HepG2 (cell line): ENCODE data around the gene CACNA1G.

Experiments used
- CTCF ChIP-seq: sonication (generic); formaldehyde crosslinking; IDR thresholded peaks from 2 replicates; pipeline ENCODE4 v1.5.0; 2020; ENCODE audit warnings: mild to moderate bottlenecking, missing genetic modification reagents, moderate library complexity
- EP300 ChIP-seq, 3 experiments: sonication (generic) in 1 of 3; formaldehyde crosslinking in 1 of 3; IDR thresholded peaks; 2 replicates each; pipeline versions ENCODE4 v1.5.1 to v1.6.1; 2011 to 2020; ENCODE audit warnings: low read depth in 2 of 3, low read length in 2 of 3, borderline replicate concordance in 1 of 3, improper control_type of control experiment in 1 of 3, mild to moderate bottlenecking in 1 of 3, missing genetic modification reagents in 1 of 3, moderate library complexity in 1 of 3
- KIAA2018 ChIP-seq: sonication (generic); formaldehyde crosslinking; IDR thresholded peaks from 2 replicates; pipeline ENCODE4 v1.5.0; 2020; ENCODE audit warnings: mild to moderate bottlenecking, missing genetic modification reagents, borderline replicate concordance
- MAX ChIP-seq: IDR thresholded peaks from 2 replicates; pipeline ENCODE4 v1.6.1; 2012; ENCODE audit warnings: inconsistent platforms
- POLR2A ChIP-seq, 2 experiments: IDR thresholded peaks; 2 replicates each; pipeline ENCODE4 v1.6.1; 2011; ENCODE audit warnings: low read depth in 2 of 2, low read length in 2 of 2, mild to moderate bottlenecking in 1 of 2, moderate library complexity in 1 of 2; ENCODE audit not compliant: insufficient read depth in 1 of 2
- RBM39 ChIP-seq: fragments of 200-400 bp; formaldehyde crosslinking; IDR thresholded peaks from one replicate; pipeline ENCODE4 v1.6.1; 2018; ENCODE audit warnings: antibody characterized with exemption, mild to moderate bottlenecking, low read depth, low read length; ENCODE audit not compliant: poor library complexity, severe bottlenecking
- RFX5 ChIP-seq: IDR thresholded peaks from 2 replicates; pipeline ENCODE4 v1.6.1; 2011; ENCODE audit warnings: low read depth, low read length, improper control_type of control experiment
- TAF15 ChIP-seq: fragments of 200-400 bp; formaldehyde crosslinking; IDR thresholded peaks from one replicate; pipeline ENCODE4 v1.6.1; 2018; ENCODE audit warnings: mild to moderate bottlenecking, low read depth, low read length; ENCODE audit not compliant: poor library complexity, severe bottlenecking
- ZNF232 ChIP-seq: sonication (generic); formaldehyde crosslinking; IDR thresholded peaks from 2 replicates; pipeline ENCODE4 v1.4.0; 2020; ENCODE audit warnings: missing genetic modification reagents, borderline replicate concordance
- ZNF749 ChIP-seq: sonication (generic); formaldehyde crosslinking; IDR thresholded peaks from 2 replicates; pipeline ENCODE4 v1.8.0; 2022; ENCODE audit warnings: mild to moderate bottlenecking, missing genetic modification reagents, moderate library complexity, borderline replicate concordance
- TF ChIP-seq, protein P1 (sequence below): sonication (generic); formaldehyde crosslinking; IDR thresholded peaks from 2 replicates; pipeline ENCODE4 v1.5.0; 2020; ENCODE audit warnings: missing genetic modification reagents, mild to moderate bottlenecking, borderline replicate concordance

DNA sequence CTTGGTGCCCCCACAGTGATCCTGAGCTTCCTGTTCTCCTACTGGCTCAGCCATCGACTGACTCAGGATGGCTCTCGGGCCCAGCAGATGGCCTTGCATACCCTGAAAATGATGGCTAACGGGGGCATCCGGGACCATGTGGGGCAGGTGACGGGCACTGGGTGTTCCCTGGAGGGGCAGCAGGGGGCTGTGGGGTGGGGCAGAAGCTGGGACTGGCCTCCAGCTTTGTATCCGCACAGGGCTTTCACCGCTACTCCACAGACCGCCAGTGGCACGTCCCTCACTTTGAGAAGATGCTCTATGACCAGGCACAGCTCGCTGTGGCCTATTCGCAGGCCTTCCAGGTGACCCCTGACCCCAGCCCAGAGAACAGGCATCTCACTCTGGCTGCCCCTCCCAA lies 10.5 kb upstream of the CACNA1G start:
- TF ChIP-seq ZNF749 = no peak
- TF ChIP-seq RFX5 = no peak
- no peak for TF ChIP-seq TAF15
- TF ChIP-seq RBM39 = no peak
- TF ChIP-seq, protein P1, sequence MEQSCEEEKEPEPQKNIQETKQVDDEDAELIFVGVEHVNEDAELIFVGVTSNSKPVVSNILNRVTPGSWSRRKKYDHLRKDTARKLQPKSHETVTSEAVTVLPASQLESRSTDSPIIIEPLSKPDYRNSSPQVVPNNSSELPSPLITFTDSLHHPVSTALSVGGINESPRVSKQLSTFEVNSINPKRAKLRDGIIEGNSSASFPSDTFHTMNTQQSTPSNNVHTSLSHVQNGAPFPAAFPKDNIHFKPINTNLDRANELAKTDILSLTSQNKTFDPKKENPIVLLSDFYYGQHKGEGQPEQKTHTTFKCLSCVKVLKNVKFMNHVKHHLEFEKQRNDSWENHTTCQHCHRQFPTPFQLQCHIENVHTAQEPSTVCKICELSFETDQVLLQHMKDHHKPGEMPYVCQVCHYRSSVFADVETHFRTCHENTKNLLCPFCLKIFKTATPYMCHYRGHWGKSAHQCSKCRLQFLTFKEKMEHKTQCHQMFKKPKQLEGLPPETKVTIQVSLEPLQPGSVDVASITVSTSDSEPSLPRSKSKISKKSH = no peak
- no peak for TF ChIP-seq ZNF232 (CRISPR knock-in tag)
- no peak for TF ChIP-seq CTCF
- TF ChIP-seq POLR2A (IDR thresholded peaks at IDR 0.05; ENCODE audit: insufficient read depth in 1 of 2, low read depth in 2 of 2, low read length in 2 of 2) = no peak
- no peak for TF ChIP-seq MAX
- no peak for TF ChIP-seq KIAA2018 (CRISPR knock-in tag)
- no peak for TF ChIP-seq EP300 (IDR thresholded peaks at IDR 0.05; ENCODE audit: low read depth in 2 of 2, low read length in 2 of 2)
- no peak for TF ChIP-seq EP300 (CRISPR knock-in tag; IDR thresholded peaks at IDR 0.05; ENCODE audit: borderline replicate concordance)
